Measurements from ENCODE around the gene BNC1. TPM values are rescaled to one million over a fixed set of nuclear protein-coding genes. Genes with fewer than 3 reads are reported as not detected.
"Not testable (repeated sequence)": the region's sequence is repeated elsewhere in the genome, so short reads cannot be mapped to it uniquely, and the experiment has no call there.

BNC1 gene
- total RNA-seq, 4 donors from 2014 or later: 0.16 to 2.0 (median 0.27) TPM

GRCh38 chr15:83268147-83268546 is 16.3 kb downstream of the BNC1 start:
- H3K4me3 ChIP-seq: no peak overlapping the region
- H3K36me3 ChIP-seq: no peaks in the 10 kb centered on the region
- peaks cover 31% of the 10 kb centered on the region for H3K27me3 ChIP-seq
- TF ChIP-seq EP300 (IDR thresholded peaks at IDR 0.05): no peak
- TF ChIP-seq CTCF (IDR thresholded peaks at IDR 0.05): no peak
- no peak for TF ChIP-seq POLR2A (IDR thresholded peaks at IDR 0.05)
- no peak for TF ChIP-seq POLR2AphosphoS5 (IDR thresholded peaks at IDR 0.05)
- no peak for ATAC-seq
- H3K27ac ChIP-seq: no peak overlapping the region
- no peaks in the 10 kb centered on the region for H3K4me1 ChIP-seq
- no peaks in the 10 kb centered on the region for H3K9me3 ChIP-seq
- WGBS, 2 donors (ENCODE audit: low coverage in 1 of 2): 72 to 91% methylated on average over 4 of the region's 4 CpGs

GRCh38 chr15:83262594-83263315 is 21.7 kb downstream of the BNC1 start:
- H3K4me1 ChIP-seq: no peaks in the 10 kb centered on the region
- 90 to 92% methylated on average over 3 to 7 of the region's 7 CpGs for WGBS, 2 donors (ENCODE audit: low coverage in 1 of 2)
- H3K4me3 ChIP-seq: no peak overlapping the region
- peaks cover 20% of the 10 kb centered on the region for H3K27me3 ChIP-seq
- H3K36me3 ChIP-seq: no peaks in the 10 kb centered on the region
- TF ChIP-seq POLR2A (IDR thresholded peaks at IDR 0.05): no peak
- no peak for TF ChIP-seq EP300 (IDR thresholded peaks at IDR 0.05)
- no peak for TF ChIP-seq CTCF (IDR thresholded peaks at IDR 0.05)
- H3K9me3 ChIP-seq: no peaks in the 10 kb centered on the region
- no peak for ATAC-seq
- no peak overlapping the region for H3K27ac ChIP-seq

- WGBS, 2 donors (ENCODE audit: low coverage in 1 of 2): 83 to 92% methylated on average over 1 to 6 of the region's 6 CpGs
- ATAC-seq, H3K9me3 ChIP-seq, H3K36me3 ChIP-seq, H3K4me1 ChIP-seq, H3K4me3 ChIP-seq, H3K27ac ChIP-seq: not testable (repeated sequence)
- peaks cover 17% of the 10 kb centered on the region for H3K27me3 ChIP-seq
Measured at GRCh38 chr15:83262181-83262580, 22.3 kb downstream of the BNC1 start.

GRCh38 chr15:83250781-83251180 is 33.7 kb downstream of the BNC1 start:
- Histone ChIP-seq H3K4me1 (peaks cover 0 to 5% (median 0%) of the 10 kb centered on the region in 3 donors), H3K9me3 (no peaks in the 10 kb centered on the region), H3K27ac (no peak overlapping the region), H3K27me3 (peaks cover 54% of the 10 kb centered on the region), H3K36me3 (no peaks in the 10 kb centered on the region), H3K4me3 (no peak overlapping the region)
- ATAC-seq: no peak
- no peak for TF ChIP-seq CTCF (IDR thresholded peaks at IDR 0.05)
- TF ChIP-seq POLR2AphosphoS5 (IDR thresholded peaks at IDR 0.05): no peak
- no peak for TF ChIP-seq POLR2A (IDR thresholded peaks at IDR 0.05)
- TF ChIP-seq EP300 (IDR thresholded peaks at IDR 0.05): no peak

- peaks cover 0 to 5% (median 0%) of the 10 kb centered on the region in 3 donors for H3K4me1 ChIP-seq
- TF ChIP-seq POLR2AphosphoS5 (IDR thresholded peaks at IDR 0.05): no peak
- TF ChIP-seq CTCF (IDR thresholded peaks at IDR 0.05): no peak
- no peak for TF ChIP-seq EP300 (IDR thresholded peaks at IDR 0.05)
- TF ChIP-seq POLR2A (IDR thresholded peaks at IDR 0.05): no peak
- WGBS, 2 donors (ENCODE audit: low coverage in 1 of 2): 28 to 35% methylated on average over 2 to 3 of the region's 3 CpGs
- no peak for ATAC-seq
- no peaks in the 10 kb centered on the region for H3K36me3 ChIP-seq
- no peak overlapping the region for H3K4me3 ChIP-seq
- peaks cover 58% of the 10 kb centered on the region for H3K27me3 ChIP-seq
- no peak overlapping the region for H3K27ac ChIP-seq
- H3K9me3 ChIP-seq: no peaks in the 10 kb centered on the region
Measured at GRCh38 chr15:83249030-83249343, 35.5 kb downstream of the BNC1 start.
